ENCODE data around the gene UNK. TPM values are rescaled to one million over a fixed set of nuclear protein-coding genes. Genes with fewer than 3 reads are reported as not detected.

Gene UNK, protein sequence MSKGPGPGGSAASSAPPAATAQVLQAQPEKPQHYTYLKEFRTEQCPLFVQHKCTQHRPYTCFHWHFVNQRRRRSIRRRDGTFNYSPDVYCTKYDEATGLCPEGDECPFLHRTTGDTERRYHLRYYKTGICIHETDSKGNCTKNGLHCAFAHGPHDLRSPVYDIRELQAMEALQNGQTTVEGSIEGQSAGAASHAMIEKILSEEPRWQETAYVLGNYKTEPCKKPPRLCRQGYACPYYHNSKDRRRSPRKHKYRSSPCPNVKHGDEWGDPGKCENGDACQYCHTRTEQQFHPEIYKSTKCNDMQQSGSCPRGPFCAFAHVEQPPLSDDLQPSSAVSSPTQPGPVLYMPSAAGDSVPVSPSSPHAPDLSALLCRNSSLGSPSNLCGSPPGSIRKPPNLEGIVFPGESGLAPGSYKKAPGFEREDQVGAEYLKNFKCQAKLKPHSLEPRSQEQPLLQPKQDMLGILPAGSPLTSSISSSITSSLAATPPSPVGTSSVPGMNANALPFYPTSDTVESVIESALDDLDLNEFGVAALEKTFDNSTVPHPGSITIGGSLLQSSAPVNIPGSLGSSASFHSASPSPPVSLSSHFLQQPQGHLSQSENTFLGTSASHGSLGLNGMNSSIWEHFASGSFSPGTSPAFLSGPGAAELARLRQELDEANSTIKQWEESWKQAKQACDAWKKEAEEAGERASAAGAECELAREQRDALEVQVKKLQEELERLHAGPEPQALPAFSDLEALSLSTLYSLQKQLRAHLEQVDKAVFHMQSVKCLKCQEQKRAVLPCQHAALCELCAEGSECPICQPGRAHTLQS
- 16.0 TPM for total RNA-seq
- long read RNA-seq, partial matches to known transcripts = 2 of 4 reads
- long read RNA-seq, other reads (novel, unspliced or antisense) = 0 of 4 reads

DNA sequence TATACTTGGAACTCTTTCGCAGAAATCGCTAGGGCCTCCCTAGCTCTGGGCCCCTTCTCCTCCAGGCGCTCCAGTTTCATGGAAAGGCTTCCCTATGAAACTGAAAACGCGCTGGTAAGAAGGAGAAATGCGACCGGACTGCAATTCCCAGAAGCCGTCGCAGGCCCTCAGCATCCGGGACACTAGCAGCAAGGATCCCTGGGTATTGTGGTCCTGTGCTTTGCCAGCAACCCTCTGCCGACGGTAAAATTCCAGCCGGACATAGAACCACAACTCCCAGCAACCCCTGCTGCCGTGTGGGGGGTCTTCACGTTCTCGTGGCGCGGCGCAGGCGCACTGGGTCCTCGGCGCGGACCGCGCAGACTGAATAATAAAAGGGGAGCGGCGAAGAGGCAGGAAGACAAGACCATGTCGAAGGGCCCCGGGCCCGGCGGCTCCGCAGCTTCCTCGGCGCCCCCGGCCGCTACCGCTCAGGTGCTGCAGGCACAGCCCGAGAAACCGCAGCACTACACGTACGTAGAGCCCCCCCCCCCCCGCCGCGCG, at the start of gene UNK:
TSS of gene UNK (plus strand) at position 334 of the 543 bp plus-strand sequence. CDS start at position 409, 75 bp downstream.
- peak; percentile 98 for DNase-seq (ENCODE audit: missing footprints)
- peak; percentile 95 for ATAC-seq
- intact Hi-C loops (cut with DNase I) = loop anchor here (2.0 kb wide), 1 partner anchor 70 kb away; the partner anchor contains the start of gene WBP2

DNA sequence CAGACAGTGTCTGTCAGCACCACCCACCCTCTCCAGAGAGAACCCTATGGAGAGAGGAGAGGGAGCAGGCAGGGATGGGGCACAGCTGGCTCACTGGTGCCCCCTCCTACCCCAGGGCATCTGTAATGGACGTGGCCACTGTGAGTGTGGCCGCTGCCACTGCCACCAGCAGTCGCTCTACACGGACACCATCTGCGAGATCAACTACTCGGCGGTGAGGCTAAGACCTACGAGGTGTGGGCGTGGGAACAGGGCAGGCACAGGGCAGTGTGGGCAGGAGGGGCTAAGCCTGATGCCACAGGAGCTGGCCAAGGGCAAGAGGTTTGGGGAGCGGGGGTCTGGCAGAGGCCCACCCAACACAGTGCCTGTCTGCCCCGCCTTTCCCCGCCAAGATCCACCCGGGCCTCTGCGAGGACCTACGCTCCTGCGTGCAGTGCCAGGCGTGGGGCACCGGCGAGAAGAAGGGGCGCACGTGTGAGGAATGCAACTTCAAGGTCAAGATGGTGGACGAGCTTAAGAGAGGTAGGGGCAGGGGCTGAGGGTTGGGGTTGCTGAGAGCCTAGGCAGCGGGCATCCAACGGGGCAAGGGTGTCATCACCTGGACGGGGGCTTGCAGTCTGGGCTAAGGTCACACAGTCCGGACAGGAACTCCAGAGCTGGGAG, 48.3 kb upstream of the UNK start:
- ATAC-seq (no peak), DNase-seq (ENCODE audit: missing footprints) (peak; percentile 37)
- intact Hi-C loops (cut with DNase I) = no loop called here

DNA sequence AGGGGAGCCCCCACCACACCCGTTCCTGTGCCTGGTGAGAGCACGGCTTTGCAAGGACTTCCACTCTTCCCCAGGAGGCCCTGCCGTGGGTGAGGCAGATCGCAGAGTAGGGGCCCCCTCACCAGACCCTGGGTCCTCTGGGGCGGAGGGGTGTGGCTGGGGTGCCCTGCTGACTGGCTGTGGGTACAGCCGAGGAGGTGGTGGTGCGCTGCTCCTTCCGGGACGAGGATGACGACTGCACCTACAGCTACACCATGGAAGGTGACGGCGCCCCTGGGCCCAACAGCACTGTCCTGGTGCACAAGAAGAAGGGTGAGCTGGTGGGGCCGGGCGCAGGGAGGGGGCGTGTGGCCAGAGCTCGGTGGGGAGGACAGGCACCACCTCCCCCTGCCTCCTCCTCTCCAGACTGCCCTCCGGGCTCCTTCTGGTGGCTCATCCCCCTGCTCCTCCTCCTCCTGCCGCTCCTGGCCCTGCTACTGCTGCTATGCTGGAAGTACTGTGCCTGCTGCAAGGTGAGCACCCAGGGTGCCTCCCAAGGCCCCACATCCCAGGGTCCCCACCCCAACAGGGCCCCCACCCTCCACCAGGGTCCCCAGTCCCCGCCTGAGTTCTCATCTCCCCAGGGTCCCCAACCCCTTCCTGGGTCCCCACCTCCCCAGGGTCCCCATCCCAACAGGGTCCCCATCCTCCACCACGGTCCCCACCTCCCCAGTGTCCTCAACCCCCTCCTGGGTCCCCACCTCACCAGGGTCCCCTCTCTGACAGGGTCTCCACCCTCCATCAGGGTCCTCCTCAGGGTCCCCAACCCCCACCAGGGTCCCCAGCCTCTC, 47.3 kb upstream of the UNK start:
- no peak for ATAC-seq
- DNase-seq (ENCODE audit: missing footprints) = peak; percentile 56
- intact Hi-C loops (cut with DNase I) = no loop called here

DNA sequence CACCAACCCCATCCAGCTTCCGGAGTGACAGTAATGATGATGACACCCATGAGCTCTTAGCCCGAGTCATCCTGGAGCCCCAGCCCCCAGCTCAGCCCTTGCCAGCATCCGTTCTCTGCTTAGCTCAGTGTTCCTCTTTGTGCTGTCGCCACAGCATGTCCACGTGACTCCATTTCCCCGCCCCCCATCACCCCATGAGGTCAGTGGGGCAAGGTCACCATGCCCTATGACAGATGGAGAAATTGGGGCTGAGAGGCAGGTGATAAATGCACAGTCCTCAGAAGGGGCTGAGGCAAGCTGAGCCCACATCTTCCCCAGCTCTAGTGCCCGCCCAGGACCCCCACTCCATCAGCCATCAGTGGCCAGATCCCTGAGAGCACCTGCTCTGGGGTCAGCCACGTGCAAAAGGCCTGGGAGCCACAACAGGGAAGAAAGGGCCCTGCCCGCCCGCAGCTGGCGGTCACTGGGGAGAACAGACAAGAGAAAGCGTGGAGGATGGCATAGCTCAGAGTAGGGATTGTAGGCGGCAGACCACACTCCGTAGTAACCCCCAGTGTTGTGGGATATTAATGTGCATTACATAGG, 46.3 kb upstream of the UNK start:
- ATAC-seq = peak; percentile 26
- DNase-seq (ENCODE audit: missing footprints) = peak; percentile 84
- intact Hi-C loops (cut with DNase I) = no loop called here

DNA sequence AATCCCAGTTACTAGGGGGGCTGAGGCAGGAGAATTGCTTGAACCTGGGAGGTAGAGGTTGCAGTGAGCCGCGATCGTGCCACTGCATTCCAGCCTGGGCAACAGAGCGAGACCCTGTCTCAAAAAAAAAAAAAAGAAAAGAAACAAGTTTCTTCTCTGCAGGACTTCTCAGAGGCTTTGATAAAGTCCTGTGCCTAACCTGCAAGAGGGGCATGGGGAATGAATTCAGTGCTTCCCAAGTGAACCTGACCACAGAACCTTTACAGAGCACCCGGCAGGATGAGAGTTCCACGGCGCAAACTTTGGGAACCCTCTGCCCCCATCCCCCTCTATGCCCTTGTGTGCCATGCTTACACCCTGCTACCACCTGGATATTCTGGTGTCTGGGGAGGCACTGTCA, 45.4 kb upstream of the UNK start:
- DNase-seq (ENCODE audit: missing footprints) (peak; percentile 2), ATAC-seq (no peak)
- intact Hi-C loops (cut with DNase I) = no loop called here

DNA sequence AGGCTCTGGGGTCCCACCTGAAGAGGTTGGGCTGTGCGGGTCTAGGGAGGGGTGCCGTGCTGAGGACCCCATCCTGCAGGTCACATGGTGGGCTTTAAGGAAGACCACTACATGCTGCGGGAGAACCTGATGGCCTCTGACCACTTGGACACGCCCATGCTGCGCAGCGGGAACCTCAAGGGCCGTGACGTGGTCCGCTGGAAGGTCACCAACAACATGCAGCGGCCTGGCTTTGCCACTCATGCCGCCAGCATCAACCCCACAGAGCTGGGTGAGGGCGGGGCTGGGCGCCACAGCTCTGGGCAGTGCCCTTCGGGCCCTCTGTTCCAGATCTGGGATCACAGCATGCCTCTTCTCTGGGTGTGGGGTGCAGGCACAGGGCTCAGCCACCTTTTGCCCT, 44.8 kb upstream of the UNK start:
- ATAC-seq = no peak
- intact Hi-C loops (cut with DNase I) = no loop called here
- DNase-seq (ENCODE audit: missing footprints) = peak; percentile 23

DNA sequence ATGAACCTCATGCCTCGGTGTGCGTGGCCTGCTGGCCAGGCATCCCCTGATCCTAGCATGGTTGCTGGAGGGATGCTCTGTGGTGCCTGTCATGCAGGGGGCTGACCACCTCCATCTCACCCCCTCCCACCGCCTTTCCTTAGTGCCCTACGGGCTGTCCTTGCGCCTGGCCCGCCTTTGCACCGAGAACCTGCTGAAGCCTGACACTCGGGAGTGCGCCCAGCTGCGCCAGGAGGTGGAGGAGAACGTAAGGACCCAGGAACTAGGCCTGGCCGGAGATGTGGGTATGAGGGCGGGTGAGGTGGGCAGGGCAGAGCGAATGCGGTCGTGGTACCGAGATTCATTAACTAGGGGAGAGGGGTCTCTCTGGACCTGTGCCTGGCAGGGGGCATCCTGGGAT, 44.4 kb upstream of the UNK start:
- no peak for ATAC-seq
- DNase-seq (ENCODE audit: missing footprints) = peak; percentile 62
- intact Hi-C loops (cut with DNase I) = no loop called here

DNA sequence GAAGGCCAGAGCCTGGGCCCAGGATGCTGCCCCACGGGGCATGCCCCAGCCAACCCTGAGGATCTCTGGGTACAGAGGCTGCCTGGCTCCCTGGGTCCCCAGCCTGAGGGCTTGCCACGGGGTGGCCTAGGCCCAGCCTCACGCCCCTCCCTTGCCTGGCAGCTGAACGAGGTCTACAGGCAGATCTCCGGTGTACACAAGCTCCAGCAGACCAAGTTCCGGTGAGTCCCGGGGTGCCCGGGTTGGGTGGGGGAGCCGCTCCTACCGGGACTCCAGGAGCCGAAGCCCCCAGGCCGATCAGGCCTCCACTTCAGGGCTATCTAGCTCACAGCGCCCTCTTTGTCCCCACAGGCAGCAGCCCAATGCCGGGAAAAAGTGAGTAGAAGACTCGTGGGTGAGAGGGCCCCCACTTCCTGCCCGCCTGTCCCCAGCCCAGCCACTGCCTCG, 44.0 kb upstream of the UNK start:
- ATAC-seq = no peak
- DNase-seq (ENCODE audit: missing footprints) = peak; percentile 1
- intact Hi-C loops (cut with DNase I) = no loop called here

DNA sequence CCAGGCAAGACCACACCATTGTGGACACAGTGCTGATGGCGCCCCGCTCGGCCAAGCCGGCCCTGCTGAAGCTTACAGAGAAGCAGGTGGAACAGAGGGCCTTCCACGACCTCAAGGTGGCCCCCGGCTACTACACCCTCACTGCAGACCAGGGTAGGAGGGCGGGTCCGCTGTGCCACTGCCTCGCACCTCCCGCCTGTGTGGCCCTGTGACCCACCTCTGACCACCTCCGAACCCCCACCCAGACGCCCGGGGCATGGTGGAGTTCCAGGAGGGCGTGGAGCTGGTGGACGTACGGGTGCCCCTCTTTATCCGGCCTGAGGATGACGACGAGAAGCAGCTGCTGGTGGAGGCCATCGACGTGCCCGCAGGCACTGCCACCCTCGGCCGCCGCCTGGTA, 42.3 kb upstream of the UNK start:
- ATAC-seq = no peak
- DNase-seq (ENCODE audit: missing footprints) = no peak
- intact Hi-C loops (cut with DNase I) = no loop called here

DNA sequence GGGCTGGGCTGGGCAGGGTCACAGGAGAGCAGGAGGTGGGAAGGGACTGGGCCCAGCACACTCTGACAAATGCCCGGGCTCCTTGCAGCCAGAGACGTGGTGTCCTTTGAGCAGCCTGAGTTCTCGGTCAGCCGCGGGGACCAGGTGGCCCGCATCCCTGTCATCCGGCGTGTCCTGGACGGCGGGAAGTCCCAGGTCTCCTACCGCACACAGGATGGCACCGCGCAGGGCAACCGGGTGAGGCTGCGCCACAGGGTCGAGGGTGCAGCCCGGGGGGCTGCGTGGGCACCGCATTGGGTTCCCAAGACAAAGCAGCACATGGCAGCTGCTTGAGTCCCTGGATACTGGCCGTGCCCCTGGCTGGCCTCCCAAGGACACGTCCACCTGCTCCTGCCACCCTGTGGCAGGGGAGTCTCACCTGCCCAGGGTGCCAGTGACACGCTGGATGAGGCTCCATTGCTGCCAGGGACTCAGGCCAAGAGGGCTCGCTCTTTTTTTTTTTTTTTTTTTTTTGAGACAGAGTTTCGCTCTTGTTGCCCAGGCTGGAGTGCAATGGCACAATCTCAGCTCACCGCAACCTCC, 40.9 kb upstream of the UNK start:
- DNase-seq (ENCODE audit: missing footprints) (no peak), ATAC-seq (no peak)
- intact Hi-C loops (cut with DNase I) = no loop called here

DNA sequence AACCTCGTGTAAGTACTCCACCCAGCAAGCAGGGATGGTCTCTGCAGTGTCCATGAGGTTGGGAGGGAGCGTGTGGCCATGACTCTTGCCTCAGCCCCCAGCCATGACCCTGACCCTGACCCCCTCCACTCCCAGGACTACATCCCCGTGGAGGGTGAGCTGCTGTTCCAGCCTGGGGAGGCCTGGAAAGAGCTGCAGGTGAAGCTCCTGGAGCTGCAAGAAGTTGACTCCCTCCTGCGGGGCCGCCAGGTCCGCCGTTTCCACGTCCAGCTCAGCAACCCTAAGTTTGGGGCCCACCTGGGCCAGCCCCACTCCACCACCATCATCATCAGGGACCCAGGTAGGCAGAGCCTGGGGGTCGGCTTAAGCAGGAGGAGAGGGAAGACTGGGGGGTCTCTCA, 35.9 kb upstream of the UNK start:
- DNase-seq (ENCODE audit: missing footprints) = peak; percentile 41
- no peak for ATAC-seq
- intact Hi-C loops (cut with DNase I) = loop anchor here (1.0 to 2.0 kb wide), 2 partner anchors 70 to 115 kb away; partner anchors contain the start of gene SMIM5

DNA sequence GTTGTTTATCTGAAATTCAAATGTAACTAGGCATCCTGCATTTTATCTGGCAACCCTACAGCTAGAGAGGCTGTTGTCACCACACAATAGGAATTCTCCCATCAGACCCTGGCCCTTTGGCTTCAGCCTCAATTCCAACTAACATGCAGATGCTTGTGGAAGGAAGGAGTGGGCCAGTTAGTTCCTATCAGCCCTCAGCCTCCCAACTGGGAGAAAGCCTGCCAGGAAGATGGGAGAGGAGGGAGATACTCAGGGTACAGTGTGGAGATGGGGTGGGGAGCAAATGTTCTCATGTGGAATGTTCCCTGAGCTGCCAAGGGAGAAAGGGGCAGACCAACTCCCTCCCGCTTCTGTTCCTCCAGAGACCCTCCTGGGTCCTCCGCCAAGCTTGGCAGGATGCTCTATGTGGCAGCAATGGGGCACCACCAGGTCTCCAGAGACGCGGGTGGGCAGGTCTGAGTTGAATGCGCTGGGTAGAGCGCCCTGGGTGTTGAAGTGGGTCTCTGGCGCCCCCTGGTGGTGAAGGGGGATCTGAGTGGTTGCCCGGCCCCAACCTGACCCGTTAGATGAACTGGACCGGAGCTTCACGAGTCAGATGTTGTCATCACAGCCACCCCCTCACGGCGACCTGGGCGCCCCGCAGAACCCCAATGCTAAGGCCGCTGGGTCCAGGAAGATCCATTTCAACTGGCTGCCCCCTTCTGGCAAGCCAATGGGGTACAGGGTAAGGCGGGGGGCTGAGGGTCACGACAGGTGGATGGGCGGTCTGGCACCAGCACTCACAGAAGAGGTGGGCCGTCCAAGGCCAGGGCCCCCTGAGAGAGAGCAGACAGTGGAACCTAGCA, 34.8 kb upstream of the UNK start:
- intact Hi-C loops (cut with DNase I) = loop anchor here (1.0 to 10.0 kb wide), 3 partner anchors 71 to 325 kb away; partner anchors contain the start of gene SMIM5
- peak; percentile 68 for ATAC-seq

DNA sequence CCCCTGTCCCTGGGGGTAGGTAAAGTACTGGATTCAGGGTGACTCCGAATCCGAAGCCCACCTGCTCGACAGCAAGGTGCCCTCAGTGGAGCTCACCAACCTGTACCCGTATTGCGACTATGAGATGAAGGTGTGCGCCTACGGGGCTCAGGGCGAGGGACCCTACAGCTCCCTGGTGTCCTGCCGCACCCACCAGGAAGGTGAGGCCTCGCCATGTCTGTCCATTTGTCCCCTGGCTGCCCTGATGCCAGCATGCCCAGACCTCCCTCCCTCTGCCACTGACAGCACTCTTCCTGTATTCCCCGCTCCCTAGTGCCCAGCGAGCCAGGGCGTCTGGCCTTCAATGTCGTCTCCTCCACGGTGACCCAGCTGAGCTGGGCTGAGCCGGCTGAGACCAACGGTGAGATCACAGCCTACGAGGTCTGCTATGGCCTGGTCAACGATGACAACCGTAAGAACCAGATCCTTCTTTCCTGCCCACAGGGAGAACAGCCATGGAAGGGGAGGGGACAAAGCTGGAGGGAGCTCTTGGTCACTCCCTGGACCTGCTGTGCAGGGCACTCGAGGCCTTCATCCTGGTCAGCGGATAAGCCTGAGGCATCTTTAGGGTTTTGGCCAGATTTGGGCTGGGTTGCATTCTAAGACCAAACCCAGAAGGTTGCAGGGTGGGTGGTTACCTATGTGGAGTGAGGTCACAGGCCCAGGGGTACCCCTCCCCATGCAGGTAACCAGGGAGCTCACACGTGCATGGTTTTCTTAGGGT, 33.8 kb upstream of the UNK start:
- peak; percentile 30 for DNase-seq (ENCODE audit: missing footprints)
- intact Hi-C loops (cut with DNase I) = loop anchor here (10.0 kb wide), 1 partner anchor 326 kb away; no protein-coding TSS in a partner anchor

More for the DNA sequence above, 34.8 kb upstream of the UNK start:
- DNase-seq (ENCODE audit: missing footprints) = peak; percentile 95

DNA sequence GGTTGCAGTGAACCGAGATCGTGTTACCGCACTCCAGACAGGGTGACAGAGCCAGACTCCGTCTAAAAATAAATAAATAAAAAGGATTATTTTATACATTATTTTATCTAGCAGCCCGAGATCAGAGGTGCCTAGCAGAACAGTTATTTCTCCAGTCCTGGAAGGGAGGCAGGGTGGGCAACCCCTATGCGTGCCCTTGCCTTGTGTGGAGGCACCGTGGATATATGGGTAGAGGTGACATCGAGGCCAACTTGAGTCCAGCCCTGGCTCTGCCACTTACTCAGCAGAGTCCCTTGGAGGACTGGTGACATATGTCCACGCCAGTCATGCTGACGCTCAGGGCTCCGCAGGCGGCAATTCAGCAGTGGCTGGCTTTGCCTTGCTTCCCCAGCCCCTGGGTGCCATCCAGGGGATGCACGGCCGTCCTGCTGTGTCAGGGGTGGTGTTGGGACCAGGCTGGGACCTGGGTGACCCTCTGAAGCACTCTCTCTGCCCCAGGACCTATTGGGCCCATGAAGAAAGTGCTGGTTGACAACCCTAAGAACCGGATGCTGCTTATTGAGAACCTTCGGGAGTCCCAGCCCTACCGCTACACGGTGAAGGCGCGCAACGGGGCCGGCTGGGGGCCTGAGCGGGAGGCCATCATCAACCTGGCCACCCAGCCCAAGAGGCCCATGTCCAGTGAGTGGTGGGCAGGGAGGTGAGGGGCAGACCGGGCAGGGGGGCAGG, 32.8 kb upstream of the UNK start:
- DNase-seq (ENCODE audit: missing footprints) = peak; percentile 69
- intact Hi-C loops (cut with DNase I) = loop anchor here (10.0 kb wide), 1 partner anchor 327 kb away; no protein-coding TSS in a partner anchor
- no peak for ATAC-seq

More for the DNA sequence above, 33.8 kb upstream of the UNK start:
- no peak for ATAC-seq

DNA sequence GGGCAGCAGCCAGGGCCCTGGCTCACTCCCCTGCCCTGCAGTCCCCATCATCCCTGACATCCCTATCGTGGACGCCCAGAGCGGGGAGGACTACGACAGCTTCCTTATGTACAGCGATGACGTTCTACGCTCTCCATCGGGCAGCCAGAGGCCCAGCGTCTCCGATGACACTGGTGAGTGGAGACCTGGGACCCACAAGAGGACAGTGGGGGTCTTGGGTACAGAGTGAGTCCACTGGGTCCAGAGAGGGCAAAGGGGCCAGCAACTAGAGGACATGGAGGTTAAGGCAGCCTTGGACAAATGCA, 32.2 kb upstream of the UNK start:
- ATAC-seq = no peak
- no peak for DNase-seq (ENCODE audit: missing footprints)
- intact Hi-C loops (cut with DNase I) = loop anchor here (10.0 kb wide), 1 partner anchor 328 kb away; no protein-coding TSS in a partner anchor

Measured in Right ventricle myocardium inferior (tissue), 1 donor.